SK-N-MC (cell line): ENCODE results near the gene RNF34.
A peak's percentile ranks its signal among the peaks of the same experiment; 100 is the strongest.
"Not testable (repeated sequence)": the region's sequence is repeated elsewhere in the genome, so short reads cannot be mapped to it uniquely, and the experiment has no call there.

Experiments used
- DNase-seq: peaks from one replicate; pipeline ENCODE4 v3.0.0-alpha.2; 2011; ENCODE audit warnings: low read depth, low spot score
- H3K27ac ChIP-seq: fragments of 200-600 bp; sonication (generic); 2 replicates; pipeline ENCODE4 v1.5.1; 2016; ENCODE audit warnings: mixed run types
- H3K36me3 ChIP-seq: fragments of 200-600 bp; sonication (generic); 2 replicates; pipeline ENCODE4 v1.6.1; 2017; ENCODE audit warnings: antibody characterized with exemption, low read length, mixed read lengths; ENCODE audit not compliant: insufficient read depth
- H3K4me3 ChIP-seq: fragments of 200-600 bp; sonication (generic); 2 replicates; pipeline ENCODE4 v1.5.1; 2016
- H3K9ac ChIP-seq: fragments of 200-600 bp; sonication (generic); 2 replicates; pipeline ENCODE4 v1.8.0; 2017; ENCODE audit warnings: mixed run types, mixed read lengths; ENCODE audit not compliant: insufficient read length
- H3K9me3 ChIP-seq: fragments of 200-600 bp; sonication (generic); 2 replicates; pipeline ENCODE4 v1.6.1; 2017; ENCODE audit warnings: low read depth, mild to moderate bottlenecking, antibody characterized with exemption, low read length, moderate library complexity, mixed read lengths
- EZH2 ChIP-seq: fragments of 200-600 bp; sonication (generic); IDR thresholded peaks from one replicate; pipeline ENCODE4 v1.6.1; 2017; ENCODE audit warnings: antibody characterized with exemption
- FOXP2 ChIP-seq: optimal IDR thresholded peaks from 2 replicates; pipeline ENCODE3; 2011; ENCODE audit warnings: mild to moderate bottlenecking, moderate library complexity; ENCODE audit not compliant: insufficient read depth; ENCODE audit errors: extremely low read length, control extremely low read depth
- POLR2AphosphoS5 ChIP-seq: IDR thresholded peaks from 2 replicates; pipeline ENCODE4 v1.6.1; 2012; ENCODE audit warnings: mild to moderate bottlenecking, low read depth, low read length, borderline replicate concordance

RNF34 gene

DNA sequence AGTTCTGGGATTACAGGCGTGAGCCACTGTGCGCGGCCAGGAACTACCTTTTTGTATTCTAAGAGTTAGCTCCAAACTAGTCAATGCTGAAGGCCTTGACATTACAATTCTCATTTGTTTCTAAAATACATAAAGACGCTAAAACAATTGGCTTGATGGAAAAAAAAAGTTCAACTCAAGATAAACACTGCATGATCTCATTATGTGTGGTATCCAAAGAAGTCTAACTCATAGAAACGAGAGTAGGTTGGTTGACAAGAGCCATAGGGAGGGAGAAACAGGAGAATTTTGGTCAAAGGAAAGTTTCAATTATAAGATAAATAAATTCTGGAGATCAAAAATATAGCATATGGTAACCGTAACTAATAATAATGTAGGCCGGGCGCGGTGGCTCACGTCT, 20.0 kb upstream of the RNF34 start:
- Histone ChIP-seq H3K9ac (no peak overlapping the region), H3K27ac (no peak overlapping the region), H3K4me3 (no peak overlapping the region), H3K9me3 (no peaks in the 10 kb centered on the region), H3K36me3 (no peaks in the 10 kb centered on the region)
- no peak for TF ChIP-seq EZH2
- TF ChIP-seq POLR2AphosphoS5, result no peak
- TF ChIP-seq FOXP2, result no peak
- no peak for DNase-seq

DNA sequence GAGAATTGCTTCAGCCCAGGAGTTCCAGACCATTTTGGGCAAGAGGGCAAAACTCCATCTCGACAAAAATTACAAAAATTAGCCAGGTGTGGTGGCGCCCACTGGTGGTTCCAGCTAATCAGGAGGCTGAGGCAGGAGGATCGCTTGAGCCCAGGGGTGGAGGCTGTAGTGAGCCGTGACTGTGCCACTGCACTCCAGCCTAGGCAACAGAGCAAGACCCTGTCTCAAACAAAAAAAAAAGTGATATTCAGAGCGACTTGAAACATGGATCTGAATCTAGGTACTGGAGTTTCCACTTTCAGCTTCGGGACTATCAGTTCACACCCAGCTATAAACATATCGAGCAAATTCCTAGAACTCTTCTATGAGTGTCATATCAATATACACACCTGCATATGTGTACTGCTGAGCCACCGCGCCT, 16.3 kb upstream of the RNF34 start:
- Histone ChIP-seq H3K4me3 (no peak overlapping the region), H3K36me3 (no peaks in the 10 kb centered on the region), H3K9me3 (no peaks in the 10 kb centered on the region), H3K9ac (no peak overlapping the region), H3K27ac (no peak overlapping the region)
- no peak for TF ChIP-seq EZH2
- TF ChIP-seq POLR2AphosphoS5, result no peak
- no peak for TF ChIP-seq FOXP2
- no peak for DNase-seq

DNA sequence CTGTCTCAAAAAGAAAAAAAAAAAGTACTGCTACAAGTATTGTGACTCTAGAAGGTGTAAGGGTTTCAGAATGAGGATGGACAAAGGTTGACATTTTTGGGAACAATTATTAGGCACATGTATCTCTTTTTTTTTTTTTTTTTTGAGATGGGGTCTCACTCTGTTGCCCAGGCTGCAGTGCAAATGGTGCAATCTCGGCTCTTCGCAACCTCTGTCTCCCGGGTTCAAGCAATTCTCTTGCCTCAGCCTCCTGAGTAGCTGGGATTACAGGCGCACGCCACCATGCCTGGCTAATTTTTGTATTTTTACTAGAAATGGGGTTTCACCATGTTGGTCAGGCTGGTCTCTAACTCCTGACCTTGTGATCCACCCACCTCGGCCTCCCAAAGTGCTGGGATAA, 15.0 kb upstream of the RNF34 start:
- H3K27ac ChIP-seq, H3K9ac ChIP-seq, H3K36me3 ChIP-seq, H3K9me3 ChIP-seq, H3K4me3 ChIP-seq, DNase-seq: not testable (repeated sequence)

GRCh38 chr12:121388421-121388981, 11.4 kb upstream of the RNF34 start:
- no peak overlapping the region for H3K27ac ChIP-seq
- no peaks in the 10 kb centered on the region for H3K9me3 ChIP-seq
- H3K36me3 ChIP-seq, result no peaks in the 10 kb centered on the region
- H3K9ac ChIP-seq, result no peak overlapping the region
- no peak for DNase-seq
- no peak overlapping the region for H3K4me3 ChIP-seq
- TF ChIP-seq FOXP2, result no peak
- TF ChIP-seq EZH2, result no peak
- no peak for TF ChIP-seq POLR2AphosphoS5

- Histone ChIP-seq H3K27ac (no peak overlapping the region), H3K9me3 (no peaks in the 10 kb centered on the region), H3K9ac (no peak overlapping the region), H3K4me3 (no peak overlapping the region), H3K36me3 (no peaks in the 10 kb centered on the region)
- no peak for DNase-seq
- TF ChIP-seq FOXP2, result no peak
Measured at GRCh38 chr12:121390856-121391255, 9.1 kb upstream of the RNF34 start.

- no peaks in the 10 kb centered on the region for H3K36me3 ChIP-seq
- no peak for TF ChIP-seq EZH2
- TF ChIP-seq FOXP2, result no peak
- no peak for TF ChIP-seq POLR2AphosphoS5
- no peaks in the 10 kb centered on the region for H3K9me3 ChIP-seq
- no peak overlapping the region for H3K4me3 ChIP-seq
- no peak overlapping the region for H3K9ac ChIP-seq
- peak; percentile 47 for DNase-seq
- no peak overlapping the region for H3K27ac ChIP-seq
Measured at GRCh38 chr12:121391619-121392324, 8.1 kb upstream of the RNF34 start.

DNA sequence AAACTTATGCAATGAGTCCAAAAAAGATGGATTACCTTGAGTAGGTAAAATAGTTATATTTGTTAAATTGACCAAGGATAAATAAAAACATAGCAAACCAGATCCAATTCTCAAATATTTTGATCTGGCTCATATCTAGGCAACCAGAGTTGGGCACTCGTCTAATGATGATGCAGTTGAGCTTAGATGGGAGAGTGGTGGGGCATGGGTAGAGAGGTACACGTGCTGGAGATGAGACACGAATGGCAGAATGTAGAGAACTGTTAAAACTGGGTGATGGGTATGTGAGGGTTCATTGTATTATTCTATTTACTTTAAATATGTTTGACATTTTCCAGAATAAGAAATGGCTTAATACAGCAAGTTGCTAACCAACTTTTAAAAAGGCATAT, 7.6 kb upstream of the RNF34 start:
- DNase-seq, result no peak
- H3K4me3 ChIP-seq, result no peak overlapping the region
- H3K36me3 ChIP-seq, result no peaks in the 10 kb centered on the region
- no peaks in the 10 kb centered on the region for H3K9me3 ChIP-seq
- no peak overlapping the region for H3K27ac ChIP-seq
- TF ChIP-seq FOXP2, result no peak
- no peak overlapping the region for H3K9ac ChIP-seq

- Histone ChIP-seq H3K9me3 (no peaks in the 10 kb centered on the region), H3K36me3 (0 out of 2 replicates have a peak, but pooled peaks cover under 1% of the 10 kb centered on the region), H3K4me3 (no peak overlapping the region), H3K27ac (no peak overlapping the region), H3K9ac (no peak overlapping the region)
- no peak for DNase-seq
- TF ChIP-seq EZH2 (no peak), FOXP2 (no peak), POLR2AphosphoS5 (no peak)
Measured at GRCh38 chr12:121397521-121397920, 2.4 kb upstream of the RNF34 start.

DNA sequence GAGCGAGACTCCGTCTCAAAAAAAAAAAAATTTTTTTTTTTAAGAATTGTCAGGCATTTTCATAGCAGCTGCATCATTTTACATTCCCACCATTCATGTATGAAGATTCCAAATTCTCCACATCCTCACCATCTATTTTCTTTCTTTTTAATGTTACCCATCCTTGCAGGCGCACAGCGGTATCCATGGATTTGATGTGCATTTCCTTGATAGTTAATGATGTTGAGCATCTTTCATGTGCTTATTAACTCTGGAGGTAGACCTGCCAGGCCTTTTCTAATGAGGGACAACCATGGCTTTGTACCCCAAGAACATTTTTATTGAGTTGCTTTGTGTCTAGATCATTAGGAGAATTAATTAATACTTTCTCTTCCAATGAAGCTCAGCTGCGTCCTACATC, 1.6 kb upstream of the RNF34 start:
- Histone ChIP-seq H3K4me3 (peak overlapping the region; percentile 81), H3K9ac (no peak overlapping the region), H3K27ac (no peak overlapping the region), H3K9me3 (no peaks in the 10 kb centered on the region), H3K36me3 (peaks cover 5% of the 10 kb centered on the region; the same call in 1 of the 2 replicates)
- TF ChIP-seq EZH2 (no peak), POLR2AphosphoS5 (no peak), FOXP2 (no peak)
- no peak for DNase-seq
